D341Med (cell line): Measurements from ENCODE around the gene TBP.
"Not testable (repeated sequence)": the region's sequence is repeated elsewhere in the genome, so short reads cannot be mapped to it uniquely, and the experiment has no call there.

Experiments
- DNase-seq: peaks from one replicate; pipeline ENCODE4 v3.0.0; 2012; ENCODE audit warnings: low spot score

TBP gene

GRCh38 chr6:170554013-170554795 is at the start of gene TBP:
Gene TBP, plus strand, starts transcription at chr6:170554369. Its CDS starts 2,661 bp downstream, at chr6:170557030.
- DNase-seq: peak; percentile 94

- DNase-seq: no peak
Measured at GRCh38 chr6:170504479-170504878, 49.7 kb upstream of the TBP start.

DNA sequence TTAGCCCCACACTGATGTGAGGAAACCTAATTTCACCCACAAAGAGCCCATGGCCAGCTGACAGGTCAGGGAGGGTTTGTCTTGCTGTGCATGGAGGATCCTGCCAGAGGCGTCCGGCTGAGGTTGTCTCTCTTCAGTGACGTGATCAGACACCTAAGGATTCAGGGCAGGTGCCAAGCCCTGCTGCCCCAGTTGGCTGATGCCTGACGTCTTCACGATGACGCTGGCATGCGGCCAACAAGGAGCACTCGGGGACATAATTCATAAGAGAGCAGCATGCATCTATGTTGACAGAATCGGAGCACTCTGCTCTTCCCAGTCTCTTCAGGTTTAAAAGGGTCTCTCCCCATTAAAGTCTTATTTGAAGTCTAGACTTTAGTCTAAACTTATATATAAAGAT is 48.9 kb upstream of the TBP start:
- DNase-seq: no peak

DNA sequence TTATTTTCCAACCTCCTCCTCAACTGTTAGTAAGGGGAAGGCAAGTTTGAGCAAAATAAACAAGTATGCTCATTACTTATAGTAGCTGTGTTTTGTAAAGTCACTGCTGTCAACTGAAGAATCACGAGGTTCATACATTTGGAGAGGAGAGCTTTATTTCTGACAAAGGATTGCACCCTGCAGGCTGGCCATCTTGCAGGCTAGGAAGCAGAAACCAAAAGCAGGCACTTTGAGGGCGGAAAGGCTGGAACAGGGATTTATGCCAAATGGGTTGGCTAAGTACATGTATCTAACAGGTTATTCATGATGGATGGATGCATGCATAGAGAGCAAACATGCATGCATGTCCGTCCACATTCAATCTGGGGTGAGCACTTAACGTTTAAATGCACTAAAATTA is 47.7 kb upstream of the TBP start:
- DNase-seq: no peak

- DNase-seq: not testable (repeated sequence)
Measured at GRCh38 chr6:170507728-170508127, 46.4 kb upstream of the TBP start.

GRCh38 chr6:170508275-170508674 is 45.9 kb upstream of the TBP start:
- DNase-seq: not testable (repeated sequence)

GRCh38 chr6:170508892-170509722 is 45.1 kb upstream of the TBP start:
- DNase-seq: not testable (repeated sequence)

DNA sequence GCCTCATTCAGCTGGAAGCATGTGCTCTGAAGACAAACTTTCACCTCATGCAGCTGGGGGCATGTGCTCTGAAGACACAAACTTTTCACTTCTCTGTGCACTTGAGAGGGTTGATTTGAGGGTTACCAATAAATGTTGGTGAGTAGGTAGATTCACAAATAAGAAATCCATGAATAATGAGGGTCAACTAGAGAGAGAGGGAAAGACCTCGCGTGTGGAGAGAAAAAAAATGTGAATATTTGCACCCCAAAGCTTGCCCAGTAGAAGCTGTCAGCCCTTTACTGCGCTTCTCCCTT is 44.5 kb upstream of the TBP start:
- DNase-seq: no peak

- no peak for DNase-seq
Measured at GRCh38 chr6:170510631-170511030, 43.5 kb upstream of the TBP start.

- no peak for DNase-seq
Measured at GRCh38 chr6:170512249-170512648, 41.9 kb upstream of the TBP start.

- DNase-seq: no peak
Measured at GRCh38 chr6:170514908-170515307, 39.3 kb upstream of the TBP start.

GRCh38 chr6:170516783-170517616 is 37.2 kb upstream of the TBP start:
- peak; percentile 73 for DNase-seq

DNA sequence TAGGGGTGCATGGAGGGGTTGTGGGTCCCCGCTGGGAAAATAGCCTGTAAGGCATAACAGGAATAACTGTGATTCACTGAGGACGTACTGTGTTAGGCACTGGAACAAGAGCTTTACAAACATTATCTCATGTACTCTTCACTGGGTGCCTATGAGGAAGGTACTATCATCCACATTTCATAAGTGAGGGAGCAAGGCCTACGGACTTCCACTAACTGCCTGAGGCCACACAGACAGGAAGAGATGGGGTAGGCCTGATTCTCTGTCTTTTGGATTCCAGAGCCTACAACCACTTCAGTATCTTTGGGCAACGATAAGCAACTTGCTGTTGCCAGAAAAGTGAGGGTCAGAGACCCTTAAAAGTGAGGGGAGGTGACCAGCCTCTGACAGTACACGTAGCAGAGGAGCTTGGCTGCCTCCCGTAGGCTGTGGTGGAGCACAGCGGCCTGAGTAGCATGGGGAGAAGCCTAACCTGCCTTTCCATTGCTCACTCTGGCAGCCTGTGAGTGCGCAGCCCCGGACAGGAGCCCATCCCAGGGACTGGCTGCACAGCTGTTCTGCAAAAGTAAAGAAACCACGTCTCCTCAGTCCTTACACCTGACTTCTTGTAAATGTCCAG is 31.5 kb upstream of the TBP start:
- peak; percentile 75 for DNase-seq

- no peak for DNase-seq
Measured at GRCh38 chr6:170523256-170524171, 30.7 kb upstream of the TBP start.

DNA sequence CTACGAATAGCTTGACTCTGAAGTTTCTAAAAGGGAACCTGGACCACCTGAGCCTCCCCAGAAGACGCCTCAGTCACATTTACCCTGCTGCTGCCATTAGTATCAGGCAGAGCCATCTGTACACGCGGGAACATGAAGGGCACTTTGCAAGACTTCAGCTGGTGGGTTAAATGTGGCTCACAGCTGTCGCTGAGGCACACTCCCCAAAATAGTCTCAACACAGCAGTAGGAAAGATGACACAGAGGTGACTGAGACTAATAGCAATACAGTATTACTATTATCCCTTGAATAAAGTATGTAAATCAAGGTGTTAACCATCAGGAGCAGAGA is 30.0 kb upstream of the TBP start:
- DNase-seq: no peak

DNA sequence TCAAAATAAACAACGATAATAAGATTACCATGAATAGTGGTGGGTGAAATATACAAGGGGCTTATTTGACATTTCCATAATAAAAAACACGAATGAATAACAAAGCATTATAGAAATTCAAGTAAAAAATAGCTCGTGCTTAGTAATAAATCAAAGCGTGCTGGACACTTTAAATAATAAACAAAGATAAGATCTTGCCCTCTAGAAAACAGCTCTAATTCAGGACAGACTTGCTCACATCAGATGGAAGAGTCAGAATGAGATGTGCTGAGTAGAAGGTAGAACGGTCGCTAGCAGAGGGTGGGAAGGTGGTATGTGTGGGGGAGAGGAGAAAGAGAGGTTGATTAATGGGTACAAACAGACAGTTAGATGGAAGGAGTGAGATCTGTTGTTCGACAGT is 28.4 kb upstream of the TBP start:
- no peak for DNase-seq

- DNase-seq: not testable (repeated sequence)
Measured at GRCh38 chr6:170527995-170528394, 26.2 kb upstream of the TBP start.

GRCh38 chr6:170529839-170530469 is 24.2 kb upstream of the TBP start:
- peak; percentile 78 for DNase-seq

DNA sequence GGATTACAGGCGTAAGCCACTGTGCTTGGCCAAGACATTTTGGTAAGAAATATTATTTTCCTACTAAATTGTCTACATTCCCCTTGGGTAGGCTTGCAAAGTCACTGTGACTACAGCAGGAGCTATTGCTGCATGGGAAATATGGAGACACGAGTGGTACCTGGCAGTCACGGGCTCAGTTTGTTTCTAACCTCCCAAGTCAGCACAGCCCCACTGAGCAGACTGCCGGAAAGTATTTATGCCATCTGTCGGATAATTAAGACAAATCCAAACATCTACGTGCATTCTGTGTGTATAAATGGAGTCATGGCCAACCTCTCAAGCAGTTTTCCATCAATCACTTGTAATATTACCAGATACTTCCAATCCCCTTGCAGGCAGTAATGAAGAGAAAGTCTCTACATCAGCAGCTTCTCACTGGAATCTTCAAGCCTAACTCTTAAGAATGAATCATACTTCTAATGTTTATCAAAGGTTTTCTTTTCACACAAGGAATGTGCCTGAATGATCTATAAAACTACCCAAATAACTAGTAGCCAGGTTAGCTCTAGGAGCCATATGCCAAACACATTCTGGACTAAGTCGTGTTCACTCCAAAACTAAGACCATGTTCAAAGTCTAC is 21.2 kb upstream of the TBP start:
- DNase-seq: peak; percentile 43

DNA sequence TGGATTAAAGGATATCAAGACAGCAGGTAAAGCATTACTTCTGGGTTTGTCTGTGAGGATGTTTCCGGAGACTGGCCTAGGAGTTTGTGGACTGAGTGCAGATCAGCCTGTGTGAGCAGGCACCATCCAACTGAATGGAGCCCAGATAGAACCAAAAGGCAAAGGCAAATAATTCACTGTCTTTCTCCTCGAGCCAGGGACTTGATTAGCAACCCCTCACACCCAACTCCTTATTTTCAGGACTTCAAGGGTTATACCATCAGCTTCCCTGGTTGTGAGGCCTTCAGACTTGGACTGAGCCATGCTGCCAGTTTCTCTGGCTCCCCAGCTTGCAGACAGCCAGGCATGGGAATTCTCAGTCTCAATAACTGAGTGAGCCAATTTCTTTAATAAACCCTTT is 20.4 kb upstream of the TBP start:
- no peak for DNase-seq
